ENCODE results near the gene PDCL2. TPM values are rescaled to one million over a fixed set of nuclear protein-coding genes. Genes with fewer than 3 reads are reported as not detected.

PDCL2 gene
- total RNA-seq, 4 donors from 2014 or later: not detected

DNA sequence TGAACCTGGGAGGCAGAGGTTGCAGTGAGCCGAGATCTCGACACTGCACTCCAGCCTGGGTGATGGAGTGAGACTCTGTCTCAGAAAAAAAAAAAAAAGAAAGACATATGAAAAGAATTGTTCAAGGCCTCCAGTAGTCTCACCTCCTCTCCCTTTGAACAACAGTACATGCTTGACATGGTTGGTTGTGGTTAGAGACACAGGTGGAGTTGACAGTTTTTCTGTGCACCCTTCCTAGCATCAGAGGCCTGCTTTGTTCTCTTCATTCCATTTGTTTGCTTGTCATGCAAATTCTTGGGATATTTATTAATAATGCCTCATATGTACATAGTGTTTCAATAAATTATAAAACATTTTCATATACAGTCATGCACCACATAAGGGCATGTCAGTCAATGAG lies 18.3 kb upstream of the PDCL2 start:
- WGBS: 67% methylated on average over 2 of the region's 2 CpGs
- no peaks in the 10 kb centered on the region for H3K27me3 ChIP-seq
- no peak for DNase-seq (ENCODE audit: low spot score in 2 of 2)
- no peaks in the 10 kb centered on the region for H3K36me3 ChIP-seq
- peaks cover 7% of the 10 kb centered on the region for H3K4me1 ChIP-seq
- TF ChIP-seq EP300 (IDR thresholded peaks at IDR 0.05): no peak
- no peak for TF ChIP-seq POLR2A (IDR thresholded peaks at IDR 0.05)
- TF ChIP-seq CTCF (IDR thresholded peaks at IDR 0.05): no peak
- no peak for TF ChIP-seq POLR2AphosphoS5 (IDR thresholded peaks at IDR 0.05)
- H3K4me3 ChIP-seq: no peak overlapping the region
- peak overlapping the region; percentile 81 for H3K27ac ChIP-seq
- no peaks in the 10 kb centered on the region for H3K9me3 ChIP-seq

- no peaks in the 10 kb centered on the region for H3K27me3 ChIP-seq
- peaks cover 7% of the 10 kb centered on the region for H3K4me1 ChIP-seq
- no peak for TF ChIP-seq POLR2AphosphoS5 (IDR thresholded peaks at IDR 0.05)
- TF ChIP-seq CTCF (IDR thresholded peaks at IDR 0.05): no peak
- no peak for TF ChIP-seq EP300 (IDR thresholded peaks at IDR 0.05)
- TF ChIP-seq POLR2A (IDR thresholded peaks at IDR 0.05): no peak
- WGBS: 40% methylated on average over 6 of the region's 6 CpGs
- H3K4me3 ChIP-seq: peak overlapping the region; percentile 3
- H3K36me3 ChIP-seq: no peaks in the 10 kb centered on the region
- no peak for DNase-seq (ENCODE audit: low spot score in 2 of 2)
- H3K27ac ChIP-seq: peak overlapping the region; percentile 81
- H3K9me3 ChIP-seq: no peaks in the 10 kb centered on the region
Measured at GRCh38 chr4:55609393-55609866, 17.4 kb upstream of the PDCL2 start.

GRCh38 chr4:55608591-55608990 lies 16.5 kb upstream of the PDCL2 start:
- Histone ChIP-seq H3K36me3 (no peaks in the 10 kb centered on the region), H3K9me3 (no peaks in the 10 kb centered on the region), H3K27me3 (no peaks in the 10 kb centered on the region), H3K27ac (peak overlapping the region; percentile 81), H3K4me3 (peak overlapping the region; percentile 3), H3K4me1 (peaks cover 7% of the 10 kb centered on the region)
- DNase-seq (ENCODE audit: low spot score in 2 of 2): no peak
- TF ChIP-seq POLR2A (IDR thresholded peaks at IDR 0.05): no peak
- no peak for TF ChIP-seq POLR2AphosphoS5 (IDR thresholded peaks at IDR 0.05)
- no peak for TF ChIP-seq CTCF (IDR thresholded peaks at IDR 0.05)
- TF ChIP-seq EP300 (IDR thresholded peaks at IDR 0.05): no peak
- 51% methylated on average over 1 of the region's 1 CpG for WGBS

- no peak for TF ChIP-seq POLR2A (IDR thresholded peaks at IDR 0.05)
- TF ChIP-seq CTCF (IDR thresholded peaks at IDR 0.05): no peak
- no peak for TF ChIP-seq POLR2AphosphoS5 (IDR thresholded peaks at IDR 0.05)
- no peak for TF ChIP-seq EP300 (IDR thresholded peaks at IDR 0.05)
- Histone ChIP-seq H3K4me3 (no peak overlapping the region), H3K27ac (no peak overlapping the region), H3K4me1 (peaks cover 6% of the 10 kb centered on the region), H3K27me3 (no peaks in the 10 kb centered on the region), H3K36me3 (no peaks in the 10 kb centered on the region), H3K9me3 (no peaks in the 10 kb centered on the region)
- WGBS: 86% methylated on average over 7 of the region's 7 CpGs
- DNase-seq (ENCODE audit: low spot score in 2 of 2): no peak
Measured at GRCh38 chr4:55604996-55605395, 13.0 kb upstream of the PDCL2 start.

GRCh38 chr4:55600640-55601039 lies 8.6 kb upstream of the PDCL2 start:
- TF ChIP-seq POLR2A (IDR thresholded peaks at IDR 0.05): no peak
- no peak for TF ChIP-seq CTCF (IDR thresholded peaks at IDR 0.05)
- TF ChIP-seq EP300 (IDR thresholded peaks at IDR 0.05): no peak
- no peak for TF ChIP-seq POLR2AphosphoS5 (IDR thresholded peaks at IDR 0.05)
- Histone ChIP-seq H3K27me3 (no peaks in the 10 kb centered on the region), H3K36me3 (no peaks in the 10 kb centered on the region), H3K27ac (no peak overlapping the region), H3K9me3 (no peaks in the 10 kb centered on the region), H3K4me3 (no peak overlapping the region), H3K4me1 (no peaks in the 10 kb centered on the region)
- DNase-seq (ENCODE audit: low spot score in 2 of 2): no peak

Data from suprapubic skin (tissue), 4 donors.